Tibial nerve (tissue), 4 donors: Measurements from ENCODE around the gene ID4.

ENCODE experiments used
- CTCF ChIP-seq, 5 experiments: fragments of 200-600 bp in 3 of 5; fragments of 450-650 bp in 2 of 5; sonication (generic) in 3 of 5; IDR thresholded peaks; one replicate each; pipeline ENCODE4 v1.5.1; 2016 to 2019; ENCODE audit warnings: antibody characterized with exemption in 5 of 5, mild to moderate bottlenecking in 3 of 5, moderate library complexity in 2 of 5
- EP300 ChIP-seq, 2 donors: sonication (generic); formaldehyde crosslinking; IDR thresholded peaks; one replicate each; pipeline ENCODE4 v1.6.1; 2017; ENCODE audit warnings: antibody characterized with exemption in 2 of 2, mild to moderate bottlenecking in 1 of 2
- POLR2A ChIP-seq, 2 donors: fragments of 450-650 bp; IDR thresholded peaks; one replicate each; pipeline ENCODE4 v1.6.1; 2017; ENCODE audit warnings: antibody characterized with exemption in 2 of 2, mild to moderate bottlenecking in 2 of 2, moderate library complexity in 2 of 2

- TF ChIP-seq CTCF (IDR thresholded peaks at IDR 0.05) (no peak), POLR2A (IDR thresholded peaks at IDR 0.05) (no peak), EP300 (IDR thresholded peaks at IDR 0.05) (no peak)
Measured at GRCh38 chr6:19880066-19880465, 42.9 kb downstream of the ID4 start.
